Prostate gland (tissue), 2 donors: ENCODE measurements around the gene ZEB2.

Source experiments
- CTCF ChIP-seq, 4 experiments: fragments of 200-600 bp in 2 of 4; fragments of 450-650 bp in 2 of 4; sonication (generic) in 2 of 4; IDR thresholded peaks; 1 replicate in 3 of 4; 2 replicates in 1 of 4; pipeline ENCODE4 v1.5.1; 2016 to 2019; ENCODE audit warnings: antibody characterized with exemption in 4 of 4, mild to moderate bottlenecking in 2 of 4, moderate library complexity in 2 of 4
- POLR2A ChIP-seq: fragments of 450-650 bp; IDR thresholded peaks from one replicate; pipeline ENCODE4 v1.6.1; 2016; ENCODE audit warnings: antibody characterized with exemption, mild to moderate bottlenecking

DNA sequence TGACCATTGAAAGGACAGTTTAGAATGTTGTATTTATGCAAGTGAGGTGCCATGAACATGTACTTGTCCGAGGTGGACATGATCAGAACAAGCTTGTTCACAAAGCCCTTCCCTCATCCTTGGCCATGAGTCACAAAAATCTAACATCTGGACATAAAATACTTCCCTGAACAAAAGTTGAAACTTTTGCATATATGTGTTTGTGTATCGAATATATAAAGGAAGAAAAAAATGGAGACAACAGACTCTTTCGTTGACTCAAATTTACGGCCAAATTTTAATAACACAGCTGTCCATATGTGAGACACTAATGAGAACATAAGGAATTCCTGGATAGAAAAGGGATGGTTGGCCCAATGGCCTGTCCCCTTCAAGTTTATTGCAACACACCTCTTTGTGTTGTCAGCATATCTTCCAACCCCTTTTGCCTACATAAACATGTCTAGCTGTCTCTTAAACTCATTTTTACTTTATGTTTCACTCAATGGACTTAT, 19.4 kb upstream of the ZEB2 start:
- TF ChIP-seq CTCF (IDR thresholded peaks at IDR 0.05), result no peak
- no peak for TF ChIP-seq POLR2A
